Peyer's patch (tissue), 4 donors: ENCODE measurements around the gene CACNA1I. TPM values are rescaled to one million over a fixed set of nuclear protein-coding genes. Genes with fewer than 3 reads are reported as not detected.

Experiments used
- DNase-seq, 3 donors: peaks; one replicate each; pipeline ENCODE4 v3.0.0-alpha.2; 2017 to 2019
- H3K27ac ChIP-seq, 4 donors: fragments of 200-600 bp; sonication (generic); one replicate each; pipeline ENCODE4 v1.5.1; 2016 to 2019
- H3K27me3 ChIP-seq, 2 donors: fragments of 200-600 bp; sonication (generic); one replicate each; pipeline ENCODE4 v1.5.1; 2019
- H3K36me3 ChIP-seq, 3 donors: fragments of 200-600 bp; sonication (generic); one replicate each; pipeline ENCODE4 v1.5.1; 2016 to 2019
- H3K4me1 ChIP-seq, 4 donors: fragments of 200-600 bp; sonication (generic); one replicate each; pipeline ENCODE4 v1.5.1; 2016 to 2019
- H3K4me3 ChIP-seq, 4 donors: fragments of 200-600 bp; sonication (generic); 1 replicate in 3 of 4; 2 replicates in 1 of 4; pipeline ENCODE4 v1.5.1; 2016 to 2019; ENCODE audit warnings: mild to moderate bottlenecking in 1 of 4
- H3K9me3 ChIP-seq, 4 donors: fragments of 200-600 bp; sonication (generic); one replicate each; pipeline ENCODE4 v1.5.1; 2016 to 2019; ENCODE audit warnings: mild to moderate bottlenecking in 1 of 4
- CTCF ChIP-seq, 6 experiments: fragments of 450-650 bp in 4 of 6; fragments of 200-600 bp in 2 of 6; sonication (generic) in 1 of 6; IDR thresholded peaks; one replicate each; pipeline ENCODE4 v1.5.1; 2017 to 2019; ENCODE audit warnings: antibody characterized with exemption in 6 of 6, mild to moderate bottlenecking in 3 of 6, moderate library complexity in 1 of 6
- POLR2A ChIP-seq, 2 donors: fragments of 450-650 bp; IDR thresholded peaks; one replicate each; pipeline ENCODE4 v1.5.1; 2017; ENCODE audit warnings: antibody characterized with exemption in 2 of 2, mild to moderate bottlenecking in 2 of 2, moderate library complexity in 2 of 2
- total RNA-seq, 4 donors: library from RNA; depleted of rRNA; stranded (reverse); fragments of >200 nt; gene quantifications; one replicate each; pipeline ENCODE4 v1.1.0, GENCODE V29; 2016

CACNA1I gene
- total RNA-seq, 4 donors from 2014 or later = 0.95 to 6.6 (median 1.6) TPM

- H3K4me3 ChIP-seq = no peak overlapping the region
Measured at GRCh38 chr22:39716534-39716933, 146.0 kb downstream of the CACNA1I start.

GRCh38 chr22:39717099-39717498 is 146.5 kb downstream of the CACNA1I start:
- Histone ChIP-seq H3K36me3 (no peaks in the 10 kb centered on the region), H3K4me1 (peaks cover 0 to 14% (median 0%) of the 10 kb centered on the region in 4 donors), H3K9me3 (no peaks in the 10 kb centered on the region), H3K27me3 (no peaks in the 10 kb centered on the region), H3K27ac (no peak overlapping the region), H3K4me3 (no peak overlapping the region)
- DNase-seq = peak in 1 of 3 donors; percentile 3
- TF ChIP-seq CTCF (IDR thresholded peaks at IDR 0.05) (no peak), POLR2A (IDR thresholded peaks at IDR 0.05) (no peak)

More at GRCh38 chr22:39716534-39716933, 146.0 kb downstream of the CACNA1I start:
- Histone ChIP-seq H3K36me3 (no peaks in the 10 kb centered on the region), H3K9me3 (no peaks in the 10 kb centered on the region), H3K27me3 (no peaks in the 10 kb centered on the region), H3K27ac (no peak overlapping the region), H3K4me1 (peaks cover 0 to 14% (median 0%) of the 10 kb centered on the region in 4 donors)
- no peak for DNase-seq
- TF ChIP-seq POLR2A (IDR thresholded peaks at IDR 0.05) (no peak), CTCF (IDR thresholded peaks at IDR 0.05) (no peak)

GRCh38 chr22:39718206-39718605 is 147.7 kb downstream of the CACNA1I start:
- Histone ChIP-seq H3K9me3 (no peaks in the 10 kb centered on the region), H3K27me3 (no peaks in the 10 kb centered on the region), H3K4me3 (no peak overlapping the region), H3K36me3 (no peaks in the 10 kb centered on the region), H3K4me1 (peaks cover 0 to 10% (median 0%) of the 10 kb centered on the region in 4 donors), H3K27ac (no peak overlapping the region)
- peak in 2 of 3 donors; percentile 47 to 50 for DNase-seq
- TF ChIP-seq CTCF (IDR thresholded peaks at IDR 0.05) = no peak
- TF ChIP-seq POLR2A (IDR thresholded peaks at IDR 0.05) = no peak

GRCh38 chr22:39718921-39719475 is 148.4 kb downstream of the CACNA1I start:
- H3K36me3 ChIP-seq = no peaks in the 10 kb centered on the region
- no peak for TF ChIP-seq CTCF (IDR thresholded peaks at IDR 0.05)
- no peak for TF ChIP-seq POLR2A (IDR thresholded peaks at IDR 0.05)
- DNase-seq = peak in 1 of 3 donors; percentile 38
- H3K27ac ChIP-seq = no peak overlapping the region
- H3K27me3 ChIP-seq = no peaks in the 10 kb centered on the region
- H3K9me3 ChIP-seq = no peaks in the 10 kb centered on the region
- H3K4me1 ChIP-seq = peaks cover 0 to 10% (median 0%) of the 10 kb centered on the region in 4 donors
- H3K4me3 ChIP-seq = no peak overlapping the region

- peak in 2 of 3 donors; percentile 24 to 33 for DNase-seq
- Histone ChIP-seq H3K4me3 (no peak overlapping the region), H3K27ac (no peak overlapping the region), H3K36me3 (no peaks in the 10 kb centered on the region), H3K27me3 (no peaks in the 10 kb centered on the region), H3K9me3 (no peaks in the 10 kb centered on the region), H3K4me1 (peaks cover 0 to 13% (median 0%) of the 10 kb centered on the region in 4 donors)
- no peak for TF ChIP-seq POLR2A (IDR thresholded peaks at IDR 0.05)
- no peak for TF ChIP-seq CTCF (IDR thresholded peaks at IDR 0.05)
Measured at GRCh38 chr22:39719559-39720450, 149.3 kb downstream of the CACNA1I start.
